Neural cell (in vitro differentiated cells): ENCODE measurements around the gene VSTM2B. TPM values are rescaled to one million over a fixed set of nuclear protein-coding genes. Genes with fewer than 3 reads are reported as not detected.

ENCODE experiments used
- H2AFZ ChIP-seq: fragments of 200-600, 300-800 bp; sonication (generic), shearing (Covaris generic); 2 replicates; pipeline ENCODE4 v1.6.0; 2014; ENCODE audit warnings: low read depth, mild to moderate bottlenecking, antibody characterized with exemption, low read length, moderate library complexity
- H3F3A ChIP-seq: fragments of 200-600 bp; shearing (Covaris generic); 2 replicates; pipeline ENCODE4 v1.6.1; 2016; ENCODE audit warnings: mild to moderate bottlenecking, moderate library complexity, mixed read lengths, antibody characterized with exemption, low read length; ENCODE audit not compliant: insufficient read depth, poor library complexity, severe bottlenecking
- H3K27ac ChIP-seq: fragments of 200-600, 300-800 bp; sonication (generic), shearing (Covaris generic); 2 replicates; pipeline ENCODE4 v1.5.1; 2014; ENCODE audit warnings: mild to moderate bottlenecking, low read length, moderate library complexity
- H3K27me3 ChIP-seq: fragments of 300-800, 200-600 bp; sonication (generic), shearing (Covaris generic); 2 replicates; pipeline ENCODE4 v1.6.0; 2014; ENCODE audit warnings: mild to moderate bottlenecking, low read depth, low read length, moderate library complexity; ENCODE audit not compliant: insufficient read depth
- H3K36me3 ChIP-seq: fragments of 300-800, 200-600 bp; sonication (generic), shearing (Covaris generic); 2 replicates; pipeline ENCODE4 v1.5.1; 2014; ENCODE audit warnings: mild to moderate bottlenecking, antibody characterized with exemption, low read length, moderate library complexity; ENCODE audit not compliant: insufficient read depth
- H3K4me2 ChIP-seq: fragments of 300-800, 200-600 bp; sonication (generic), shearing (Covaris generic); 2 replicates; pipeline ENCODE4 v1.6.0; 2014; ENCODE audit warnings: mild to moderate bottlenecking, low read length
- H3K4me3 ChIP-seq: fragments of 300-800, 200-600 bp; sonication (generic), shearing (Covaris generic); 2 replicates; pipeline ENCODE4 v1.5.1; 2014; ENCODE audit warnings: mild to moderate bottlenecking, low read length, moderate library complexity
- H3K79me2 ChIP-seq: fragments of 200-600 bp; shearing (Covaris generic); replicated peaks from 2 replicates; pipeline ENCODE4 v1.6.0; 2014; ENCODE audit warnings: mild to moderate bottlenecking, low read length, moderate library complexity; ENCODE audit not compliant: insufficient read depth
- H3K9ac ChIP-seq: fragments of 300-800, 200-600 bp; sonication (generic), shearing (Covaris generic); 2 replicates; pipeline ENCODE4 v1.6.1; 2016; ENCODE audit warnings: mild to moderate bottlenecking, low read length, mixed read lengths
- H3K9me2 ChIP-seq: fragments of 200-600 bp; shearing (Covaris generic); 2 replicates; pipeline ENCODE4 v1.6.1; 2016; ENCODE audit warnings: mild to moderate bottlenecking, low read length, mixed read lengths; ENCODE audit not compliant: insufficient read depth
- H3K9me3 ChIP-seq: fragments of 200-600, 300-800 bp; sonication (generic), shearing (Covaris generic); 2 replicates; pipeline ENCODE4 v1.6.1; 2016; ENCODE audit warnings: mild to moderate bottlenecking, mixed run types, low read length, moderate library complexity, mixed read lengths
- H4K20me1 ChIP-seq: fragments of 200-600 bp; shearing (Covaris generic); 2 replicates; pipeline ENCODE4 v1.6.1; 2016; ENCODE audit warnings: mild to moderate bottlenecking, mixed run types; ENCODE audit not compliant: insufficient read depth
- CTCF ChIP-seq: fragments of 450-650 bp; IDR thresholded peaks from 2 replicates; pipeline ENCODE4 v1.5.1; 2014; ENCODE audit warnings: antibody characterized with exemption, mild to moderate bottlenecking, moderate library complexity; ENCODE audit not compliant: poor library complexity, severe bottlenecking
- EP300 ChIP-seq: fragments of 450-650 bp; conservative IDR thresholded peaks from 2 replicates; pipeline ENCODE4 v1.6.1; 2014; ENCODE audit warnings: antibody characterized with exemption, mild to moderate bottlenecking, moderate library complexity; ENCODE audit not compliant: poor library complexity, severe bottlenecking
- EZH2 ChIP-seq: fragments of 200-600, 300-800 bp; shearing (Covaris generic), sonication (generic); IDR thresholded peaks from 2 replicates; pipeline ENCODE4 v1.6.1; 2014; ENCODE audit warnings: antibody characterized with exemption, low read length, borderline replicate concordance, mild to moderate bottlenecking; ENCODE audit not compliant: insufficient read depth, poor library complexity, severe bottlenecking
- MXI1 ChIP-seq: fragments of 450-650 bp; conservative IDR thresholded peaks from 2 replicates; pipeline ENCODE4 v1.6.1; 2014; ENCODE audit warnings: antibody characterized with exemption, mild to moderate bottlenecking; ENCODE audit not compliant: poor library complexity, severe bottlenecking
- POLR2AphosphoS5 ChIP-seq: IDR thresholded peaks from 2 replicates; pipeline ENCODE4 v1.6.1; 2012
- RAD21 ChIP-seq: fragments of 450-650 bp; conservative IDR thresholded peaks from 2 replicates; pipeline ENCODE4 v1.6.1; 2014; ENCODE audit warnings: antibody characterized with exemption, mild to moderate bottlenecking, moderate library complexity
- REST ChIP-seq: IDR thresholded peaks from 2 replicates; pipeline ENCODE4 v1.6.1; 2012; ENCODE audit warnings: borderline replicate concordance
- SMC3 ChIP-seq: fragments of 450-650 bp; conservative IDR thresholded peaks from 2 replicates; pipeline ENCODE4 v1.6.1; 2014; ENCODE audit warnings: antibody characterized with exemption, mild to moderate bottlenecking, moderate library complexity; ENCODE audit not compliant: poor library complexity
- TAF1 ChIP-seq: IDR thresholded peaks from 2 replicates; pipeline ENCODE4 v1.6.1; 2012; ENCODE audit warnings: low read depth
- polyA plus RNA-seq: library from polyadenylated mRNA; depleted of rRNA; stranded (reverse); fragments of >200 nt; gene quantifications from 2 replicates; pipeline ENCODE4 v1.2.3, GENCODE V29; 2014

The VSTM2B gene
- polyA plus RNA-seq, 1 donor from 2014 or later: 24.4 TPM

GRCh38 chr19:29495091-29495490 is 30.7 kb upstream of the VSTM2B start:
- TF ChIP-seq TAF1 (no peak), RAD21 (no peak), POLR2AphosphoS5 (no peak), EP300 (no peak), CTCF (no peak), SMC3 (no peak), MXI1 (no peak), REST (no peak), EZH2 (no peak)
- no peak overlapping the region for H2AFZ ChIP-seq
- no peak overlapping the region for H3K4me2 ChIP-seq
- H3K9ac ChIP-seq: no peak overlapping the region
- no peaks in the 10 kb centered on the region for H3K9me3 ChIP-seq
- no peaks in the 10 kb centered on the region for H3K27me3 ChIP-seq
- H3K9me2 ChIP-seq: no peaks in the 10 kb centered on the region
- H3K4me3 ChIP-seq: no peak overlapping the region
- no peaks in the 10 kb centered on the region for H3K79me2 ChIP-seq
- H3K27ac ChIP-seq: no peak overlapping the region
- no peaks in the 10 kb centered on the region for H4K20me1 ChIP-seq
- no peaks in the 10 kb centered on the region for H3K36me3 ChIP-seq
- H3F3A ChIP-seq: no peaks in the 10 kb centered on the region

GRCh38 chr19:29495901-29496441 is 29.8 kb upstream of the VSTM2B start:
- H3K27ac ChIP-seq: no peak overlapping the region
- no peaks in the 10 kb centered on the region for H3K9me2 ChIP-seq
- H2AFZ ChIP-seq: no peak overlapping the region
- H3K9ac ChIP-seq: no peak overlapping the region
- H3K79me2 ChIP-seq: no peaks in the 10 kb centered on the region
- no peaks in the 10 kb centered on the region for H3K27me3 ChIP-seq
- no peaks in the 10 kb centered on the region for H3K9me3 ChIP-seq
- H4K20me1 ChIP-seq: no peaks in the 10 kb centered on the region
- H3F3A ChIP-seq: no peaks in the 10 kb centered on the region
- H3K4me3 ChIP-seq: no peak overlapping the region
- no peak for TF ChIP-seq TAF1
- no peak overlapping the region for H3K4me2 ChIP-seq
- no peaks in the 10 kb centered on the region for H3K36me3 ChIP-seq

- H3F3A ChIP-seq: no peaks in the 10 kb centered on the region
- H3K9me2 ChIP-seq: no peaks in the 10 kb centered on the region
- no peak overlapping the region for H3K27ac ChIP-seq
- no peaks in the 10 kb centered on the region for H3K36me3 ChIP-seq
- H4K20me1 ChIP-seq: no peaks in the 10 kb centered on the region
- no peak for TF ChIP-seq TAF1
- no peak for TF ChIP-seq CTCF
- no peak for TF ChIP-seq SMC3
- no peak for TF ChIP-seq REST
- TF ChIP-seq MXI1: no peak
- no peak for TF ChIP-seq EZH2
- TF ChIP-seq POLR2AphosphoS5: no peak
- no peak for TF ChIP-seq RAD21
- TF ChIP-seq EP300: no peak
- no peak overlapping the region for H2AFZ ChIP-seq
- no peaks in the 10 kb centered on the region for H3K9me3 ChIP-seq
- no peaks in the 10 kb centered on the region for H3K79me2 ChIP-seq
- no peaks in the 10 kb centered on the region for H3K27me3 ChIP-seq
- H3K4me2 ChIP-seq: no peak overlapping the region
- H3K9ac ChIP-seq: no peak overlapping the region
- H3K4me3 ChIP-seq: no peak overlapping the region
Observed at GRCh38 chr19:29497241-29497640, 28.6 kb upstream of the VSTM2B start.
